SK-N-SH (cell line): Measurements from ENCODE around the gene NIPAL4. TPM values are rescaled to one million over a fixed set of nuclear protein-coding genes. Genes with fewer than 3 reads are reported as not detected.
A peak's percentile ranks its signal among the peaks of the same experiment; 100 is the strongest.

Experiments
- CTCF ChIA-PET: fragments of 300-600, 350-600 bp; formaldehyde crosslinking; extraction: SDS; loops from one replicate; lab custom pipeline; 2021; lab: Yijun Ruan, JAX
- POLR2A ChIA-PET: fragments of 350-600 bp; sonication (Branson Sonifier 250); formaldehyde crosslinking; extraction: SDS; loops from one replicate; lab custom pipeline; 2020; ENCODE audit warnings: antibody characterized with exemption, inconsistent platforms; lab: Yijun Ruan, JAX
- DNase-seq: peaks from one replicate; pipeline ENCODE4 v3.0.0; 2012
- H2AFZ ChIP-seq: fragments of 200-600 bp; sonication (generic); 2 replicates; pipeline ENCODE4 v1.8.1; 2016; ENCODE audit warnings: antibody characterized with exemption, mild to moderate bottlenecking, low read depth
- H3F3A ChIP-seq: fragments of 200-600 bp; sonication (generic); replicated peaks from 2 replicates; pipeline ENCODE3; 2016; ENCODE audit warnings: antibody characterized with exemption, mild to moderate bottlenecking; ENCODE audit not compliant: insufficient read depth
- H3K27ac ChIP-seq, 2 experiments: fragments of 200-500 bp in 1 of 2; fragments of 200-600 bp in 1 of 2; sonication (Bioruptor generic) in 1 of 2; sonication (generic), shearing (Covaris generic) in 1 of 2; 2 replicates each; pipeline versions ENCODE4 v1.5.1 to v1.6.1; 2014 to 2016; ENCODE audit warnings: low read depth in 2 of 2, inconsistent platforms in 1 of 2, low read length in 1 of 2, mild to moderate bottlenecking in 1 of 2, mixed read lengths in 1 of 2
- H3K27me3 ChIP-seq: fragments of 200-600 bp; sonication (generic), shearing (Covaris generic); 2 replicates; pipeline ENCODE4 v1.6.1; 2016; ENCODE audit warnings: mixed run types; ENCODE audit not compliant: insufficient read depth
- H3K36me3 ChIP-seq, 2 experiments: fragments of 200-500 bp in 1 of 2; fragments of 200-600 bp in 1 of 2; sonication (Bioruptor generic) in 1 of 2; sonication (generic) in 1 of 2; replicated peaks in 1 of 2; 2 replicates each; pipeline versions ENCODE3 to v1.5.1; 2014 to 2016; ENCODE audit warnings: low read length in 1 of 2, mild to moderate bottlenecking in 1 of 2; ENCODE audit not compliant: insufficient read depth in 2 of 2, control insufficient read depth in 1 of 2
- H3K4me1 ChIP-seq, 2 experiments: fragments of 200-500 bp in 1 of 2; fragments of 200-600 bp in 1 of 2; sonication (Bioruptor generic) in 1 of 2; sonication (generic), shearing (Covaris generic) in 1 of 2; 2 replicates each; pipeline versions ENCODE4 v1.5.1 to v1.6.1; 2014 to 2016; ENCODE audit warnings: low read depth in 1 of 2, low read length in 1 of 2, mixed run types in 1 of 2; ENCODE audit not compliant: insufficient read depth in 2 of 2, control insufficient read depth in 1 of 2
- H3K4me2 ChIP-seq: fragments of 200-600 bp; sonication (generic), shearing (Covaris generic); 2 replicates; pipeline ENCODE4 v1.6.1; 2017; ENCODE audit warnings: mixed run types
- H3K4me3 ChIP-seq, 2 experiments: fragments of 200-500 bp in 1 of 2; fragments of 200-600 bp in 1 of 2; sonication (Bioruptor generic) in 1 of 2; sonication (generic), shearing (Covaris generic) in 1 of 2; 2 replicates each; pipeline versions ENCODE4 v1.5.1 to v1.8.1; 2014 to 2016; ENCODE audit warnings: low read depth in 2 of 2, inconsistent platforms in 1 of 2, low read length in 1 of 2, mild to moderate bottlenecking in 1 of 2, mixed read lengths in 1 of 2, moderate library complexity in 1 of 2
- H3K79me2 ChIP-seq: fragments of 200-600 bp; sonication (generic); 2 replicates; pipeline ENCODE4 v1.8.1; 2017; ENCODE audit warnings: mild to moderate bottlenecking; ENCODE audit not compliant: insufficient read depth
- H3K9ac ChIP-seq: fragments of 200-600 bp; sonication (generic); 2 replicates; pipeline ENCODE4 v1.6.1; 2017; ENCODE audit warnings: mixed run types
- H3K9me2 ChIP-seq: fragments of 200-600 bp; sonication (generic); 2 replicates; pipeline ENCODE4 v1.6.1; 2017; ENCODE audit warnings: mixed run types
- H3K9me3 ChIP-seq: fragments of 200-600 bp; sonication (generic); 2 replicates; pipeline ENCODE4 v1.6.1; 2017; ENCODE audit warnings: mixed run types, mild to moderate bottlenecking, moderate library complexity
- H4K20me1 ChIP-seq: fragments of 200-600 bp; sonication (generic); 2 replicates; pipeline ENCODE4 v1.6.1; 2017; ENCODE audit warnings: mild to moderate bottlenecking, mixed run types; ENCODE audit not compliant: insufficient read depth
- CHD2 ChIP-seq: fragments of 150-350 bp; IDR thresholded peaks from 2 replicates; pipeline ENCODE4 v1.6.1; 2018; ENCODE audit warnings: low read length; ENCODE audit not compliant: partially characterized antibody
- EP300 ChIP-seq, 2 experiments: IDR thresholded peaks; 2 replicates each; pipeline versions ENCODE4 v1.4.0 to v1.6.1; 2012; ENCODE audit warnings: borderline replicate concordance in 1 of 2, low read depth in 1 of 2, low read length in 1 of 2
- FOXJ3 ChIP-seq: sonication (generic); formaldehyde crosslinking; IDR thresholded peaks from 2 replicates; pipeline ENCODE4 v1.5.1; 2020; ENCODE audit warnings: mild to moderate bottlenecking, missing genetic modification reagents
- FOXM1 ChIP-seq: IDR thresholded peaks from 2 replicates; pipeline ENCODE4 v1.4.0; 2012; ENCODE audit warnings: low read depth, mild to moderate bottlenecking
- GABPA ChIP-seq: IDR thresholded peaks from 2 replicates; pipeline ENCODE4 v1.4.0; 2012; ENCODE audit warnings: low read depth, mild to moderate bottlenecking
- JUND ChIP-seq: IDR thresholded peaks from 2 replicates; pipeline ENCODE4 v1.4.0; 2012
- MEF2A ChIP-seq: IDR thresholded peaks from 2 replicates; pipeline ENCODE4 v1.4.0; 2012; ENCODE audit warnings: low read depth, borderline replicate concordance
- MXI1 ChIP-seq: IDR thresholded peaks from 2 replicates; pipeline ENCODE4 v1.6.1; 2012; ENCODE audit warnings: mild to moderate bottlenecking, low read depth, low read length, improper control_type of control experiment
- NFIC ChIP-seq: IDR thresholded peaks from 2 replicates; pipeline ENCODE4 v1.4.0; 2012; ENCODE audit warnings: borderline replicate concordance
- NRF1 ChIP-seq: IDR thresholded peaks from 2 replicates; pipeline ENCODE4 v1.6.1; 2012; ENCODE audit warnings: low read depth, mild to moderate bottlenecking, low read length
- POLR2AphosphoS5 ChIP-seq: IDR thresholded peaks from 2 replicates; pipeline ENCODE4 v1.6.1; 2012; ENCODE audit warnings: low read depth, low read length
- RFX5 ChIP-seq: IDR thresholded peaks from 2 replicates; pipeline ENCODE4 v1.6.1; 2012; ENCODE audit warnings: mild to moderate bottlenecking, improper control_type of control experiment, low read length
- SIN3A ChIP-seq: IDR thresholded peaks from 2 replicates; pipeline ENCODE4 v1.6.1; 2012; ENCODE audit warnings: low read depth, mild to moderate bottlenecking, low read length, moderate library complexity, borderline replicate concordance
- SMC3 ChIP-seq: IDR thresholded peaks from 2 replicates; pipeline ENCODE4 v1.6.1; 2012; ENCODE audit warnings: low read depth, low read length, improper control_type of control experiment
- TAF1 ChIP-seq: IDR thresholded peaks from 2 replicates; pipeline ENCODE4 v1.6.1; 2012; ENCODE audit warnings: low read depth, mild to moderate bottlenecking, low read length, moderate library complexity, borderline replicate concordance
- TCF12 ChIP-seq: IDR thresholded peaks from 2 replicates; pipeline ENCODE4 v1.4.0; 2012
- TEAD4 ChIP-seq: IDR thresholded peaks from 2 replicates; pipeline ENCODE4 v1.4.0; 2012; ENCODE audit warnings: mild to moderate bottlenecking, borderline replicate concordance; ENCODE audit not compliant: insufficient read depth
- YY1 ChIP-seq: IDR thresholded peaks from 2 replicates; pipeline ENCODE4 v1.4.0; 2012; ENCODE audit warnings: low read depth, mild to moderate bottlenecking
- ZBTB33 ChIP-seq: IDR thresholded peaks from 2 replicates; pipeline ENCODE4 v1.4.0; 2012; ENCODE audit warnings: low read depth, borderline replicate concordance
- WGBS: methylation state at CpG from one replicate; pipeline ENCODE4 v1.1.6; 2017; ENCODE audit warnings: low lambda C conversion rate; 5-methylcytosine and 5-hydroxymethylcytosine counted together
- polyA plus RNA-seq, 3 experiments: library from polyadenylated mRNA; depleted of rRNA; stranded (reverse); fragments of >200 nt; gene quantifications; 2 replicates each; pipeline ENCODE4 v1.2.3, GENCODE V29; 2012
- TF ChIP-seq, protein P1 (sequence below): IDR thresholded peaks from 2 replicates; pipeline ENCODE4 v1.4.0; 2012; ENCODE audit warnings: low read depth

NIPAL4 gene
- polyA plus RNA-seq, 1 of the 3 experiments (the other 2 are of a cell fraction) = 2.3 TPM

- H3K9ac ChIP-seq = no peak overlapping the region; the same call in 1 of the 2 replicates
- no peaks in the 10 kb centered on the region for H3K9me2 ChIP-seq
- WGBS = 94% methylated on average over 8 of the region's 8 CpGs
- ChIA-PET CTCF (interaction anchor here (1.0 kb wide), 2 partner anchors 28 to 81 kb away, joined by 3 read pairs; no protein-coding TSS in a partner anchor), POLR2A (no interaction called here)
- H3K4me1 ChIP-seq = peaks cover 18 to 42% of the 10 kb centered on the region in 2 experiments
- H3K4me2 ChIP-seq = no peak overlapping the region
- DNase-seq = no peak
- H4K20me1 ChIP-seq = peaks cover 7% of the 10 kb centered on the region; the same call in 1 of the 2 replicates
- H3K4me3 ChIP-seq = no peak overlapping the region
- H2AFZ ChIP-seq = no peak overlapping the region
- H3K79me2 ChIP-seq = peaks cover 60% of the 10 kb centered on the region
- no peaks in the 10 kb centered on the region for H3K27me3 ChIP-seq
- peak overlapping the region in 1 of 2 experiments; percentile 98; a peak in 2 of 4 replicates for H3K27ac ChIP-seq
- no peaks in the 10 kb centered on the region for H3K9me3 ChIP-seq
- H3F3A ChIP-seq = peaks cover 67% of the 10 kb centered on the region
- H3K36me3 ChIP-seq = peaks cover 21 to 56% of the 10 kb centered on the region in 2 experiments
- TF ChIP-seq JUND = no peak
- TF ChIP-seq MEF2A = no peak
- no peak for TF ChIP-seq YY1
- no peak for TF ChIP-seq CHD2
- TF ChIP-seq EP300 (IDR thresholded peaks at IDR 0.05; ENCODE audit: borderline replicate concordance in 1 of 2, low read depth in 1 of 2, low read length in 1 of 2) = no peak
- TF ChIP-seq TCF12 = no peak
- TF ChIP-seq POLR2AphosphoS5 = no peak
These were observed 53.2 kb downstream of the NIPAL4 start for GRCh38 chr5:157513182-157513581.

DNA sequence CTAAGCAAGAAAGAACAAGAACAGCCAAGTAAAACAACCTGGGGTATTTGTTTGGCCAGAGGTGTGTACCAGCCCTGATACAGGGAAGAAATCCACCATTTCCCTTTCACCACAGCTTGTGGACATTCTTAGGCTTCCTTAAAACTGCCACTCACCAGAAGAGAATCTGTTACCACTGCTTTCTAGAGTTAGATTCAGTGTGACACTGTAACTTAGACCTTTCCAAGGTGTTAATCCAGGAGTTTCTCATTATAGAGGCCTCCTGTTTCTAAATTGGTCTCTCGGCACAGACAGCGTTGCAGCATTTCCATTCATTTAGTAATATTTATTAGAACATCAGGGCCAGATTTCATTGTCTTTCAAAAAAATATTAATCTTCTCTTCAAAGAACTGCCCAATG is 55.0 kb downstream of the NIPAL4 start:
- H3K9me2 ChIP-seq = no peaks in the 10 kb centered on the region
- no peak for DNase-seq
- H3F3A ChIP-seq = peaks cover 83% of the 10 kb centered on the region
- H3K4me3 ChIP-seq = no peak overlapping the region
- H2AFZ ChIP-seq = no peak overlapping the region
- peaks cover 7% of the 10 kb centered on the region; the same call in 1 of the 2 replicates for H4K20me1 ChIP-seq
- TF ChIP-seq MXI1 (no peak), TCF12 (no peak), TEAD4 (no peak), RFX5 (no peak), GABPA (no peak), SIN3A (no peak), FOXJ3 (CRISPR knock-in tag) (no peak), NFIC (no peak), YY1 (no peak), SMC3 (no peak), TAF1 (no peak), NRF1 (no peak), EP300 (IDR thresholded peaks at IDR 0.05; ENCODE audit: borderline replicate concordance in 1 of 2, low read depth in 1 of 2, low read length in 1 of 2) (no peak), FOXM1 (no peak), ZBTB33 (no peak)
- TF ChIP-seq, protein P1, sequence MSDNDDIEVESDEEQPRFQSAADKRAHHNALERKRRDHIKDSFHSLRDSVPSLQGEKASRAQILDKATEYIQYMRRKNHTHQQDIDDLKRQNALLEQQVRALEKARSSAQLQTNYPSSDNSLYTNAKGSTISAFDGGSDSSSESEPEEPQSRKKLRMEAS = no peak
- H3K27ac ChIP-seq = peak overlapping the region in 1 of 2 experiments; percentile 98; a peak in 1 of 4 replicates
- H3K9ac ChIP-seq = no peak overlapping the region
- peaks cover 12 to 53% of the 10 kb centered on the region in 2 experiments for H3K36me3 ChIP-seq
- H3K79me2 ChIP-seq = peaks cover 54% of the 10 kb centered on the region
- ChIA-PET POLR2A (no interaction called here), CTCF (no interaction called here)
- H3K9me3 ChIP-seq = no peaks in the 10 kb centered on the region
- 98% methylated on average over 2 of the region's 2 CpGs for WGBS
- no peaks in the 10 kb centered on the region for H3K27me3 ChIP-seq
- no peak overlapping the region for H3K4me2 ChIP-seq
- peaks cover 18 to 42% of the 10 kb centered on the region in 2 experiments for H3K4me1 ChIP-seq
